HUES48 (cell line): ENCODE results near the gene PRSS21.

Experiments used
- H3K27ac ChIP-seq: one replicate; pipeline ENCODE4 v1.7.0; 2013; ENCODE audit warnings: low read depth, low read length, inconsistent platforms
- H3K27me3 ChIP-seq: 2 replicates; pipeline ENCODE4 v1.6.1; 2013; ENCODE audit warnings: mild to moderate bottlenecking, low read length; ENCODE audit not compliant: control insufficient read depth, insufficient read depth
- H3K36me3 ChIP-seq: 2 replicates; pipeline ENCODE4 v1.6.1; 2013; ENCODE audit warnings: low read length; ENCODE audit not compliant: control insufficient read depth, insufficient read depth
- H3K4me1 ChIP-seq: 2 replicates; pipeline ENCODE4 v1.6.1; 2013; ENCODE audit warnings: mild to moderate bottlenecking, low read length; ENCODE audit not compliant: control insufficient read depth, insufficient read depth
- H3K4me3 ChIP-seq: 2 replicates; pipeline ENCODE4 v1.5.1; 2013; ENCODE audit warnings: mild to moderate bottlenecking, low read depth, low read length
- H3K9ac ChIP-seq: 2 replicates; pipeline ENCODE4 v1.6.1; 2013; ENCODE audit warnings: mild to moderate bottlenecking, low read depth, low read length, moderate library complexity
- H3K9me3 ChIP-seq: 2 replicates; pipeline ENCODE4 v1.6.1; 2013; ENCODE audit warnings: low read length; ENCODE audit not compliant: control insufficient read depth, insufficient read depth

The PRSS21 gene

DNA sequence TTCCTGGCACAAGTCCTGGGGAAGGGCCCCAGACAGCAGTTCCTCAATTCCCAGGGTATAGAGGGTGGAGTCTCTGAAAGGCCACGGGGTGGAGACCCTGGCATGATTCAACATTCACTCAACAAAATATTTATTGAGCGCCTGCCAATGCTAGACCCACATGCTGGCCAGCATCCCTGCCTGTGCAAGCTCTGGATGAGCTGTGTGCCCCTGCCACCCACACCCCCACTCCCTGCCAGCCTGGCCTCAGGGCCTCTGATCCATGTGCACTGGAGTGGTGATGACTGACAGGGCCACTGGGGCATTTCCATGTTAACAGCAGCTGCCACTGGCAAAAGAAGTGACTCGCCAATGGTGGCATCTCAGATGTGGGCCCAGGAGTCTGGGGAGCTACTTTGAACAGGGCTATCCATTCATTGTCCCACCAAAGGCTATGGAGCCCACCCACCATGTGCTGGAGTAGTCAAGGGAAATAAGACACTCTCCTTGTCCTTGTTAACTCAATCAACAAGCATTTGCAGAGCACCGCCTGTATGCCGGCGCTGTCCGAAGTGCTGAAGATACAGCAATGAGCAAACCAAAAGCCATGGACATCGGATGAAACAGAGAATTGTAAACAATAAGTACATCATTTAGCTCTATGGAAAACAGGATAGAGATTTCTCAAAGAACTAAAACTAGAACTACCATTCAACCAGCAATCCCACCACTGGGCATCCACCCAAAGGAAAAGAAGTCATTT is 44.0 kb downstream of the PRSS21 start:
- H3K4me1 ChIP-seq = peaks cover 7% of the 10 kb centered on the region; the same call in 1 of the 2 replicates
- no peak overlapping the region for H3K27ac ChIP-seq
- no peak overlapping the region for H3K4me3 ChIP-seq
- H3K9ac ChIP-seq = no peak overlapping the region
- H3K9me3 ChIP-seq = 0 out of 2 replicates have a peak, but pooled peaks cover 5% of the 10 kb centered on the region
- no peaks in the 10 kb centered on the region for H3K36me3 ChIP-seq
- H3K27me3 ChIP-seq = peaks cover 47% of the 10 kb centered on the region

DNA sequence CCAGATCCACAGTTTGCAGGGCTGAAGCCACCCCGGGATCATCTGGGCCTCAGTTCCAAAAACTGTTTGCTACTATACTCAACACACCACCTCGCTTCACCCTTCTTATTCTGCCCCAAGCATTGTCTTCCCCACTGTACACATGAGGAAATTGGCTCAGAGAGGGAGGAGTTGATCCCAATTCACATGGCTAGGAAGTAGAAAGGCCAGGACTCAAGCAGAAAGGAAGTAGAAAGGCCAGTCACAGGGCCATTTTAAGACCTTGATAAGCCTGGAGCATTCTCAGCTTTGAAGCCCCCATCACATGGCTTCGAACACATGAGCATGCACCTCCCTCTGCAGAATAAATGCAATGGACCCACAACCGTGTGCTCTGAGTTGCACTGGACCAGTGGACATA is 48.6 kb downstream of the PRSS21 start:
- H3K4me1 ChIP-seq = no peaks in the 10 kb centered on the region
- no peak overlapping the region for H3K4me3 ChIP-seq
- peaks cover 46% of the 10 kb centered on the region for H3K27me3 ChIP-seq
- H3K36me3 ChIP-seq = no peaks in the 10 kb centered on the region
- H3K9ac ChIP-seq = no peak overlapping the region
- H3K9me3 ChIP-seq = 0 out of 2 replicates have a peak, but pooled peaks cover 5% of the 10 kb centered on the region
- no peak overlapping the region for H3K27ac ChIP-seq

DNA sequence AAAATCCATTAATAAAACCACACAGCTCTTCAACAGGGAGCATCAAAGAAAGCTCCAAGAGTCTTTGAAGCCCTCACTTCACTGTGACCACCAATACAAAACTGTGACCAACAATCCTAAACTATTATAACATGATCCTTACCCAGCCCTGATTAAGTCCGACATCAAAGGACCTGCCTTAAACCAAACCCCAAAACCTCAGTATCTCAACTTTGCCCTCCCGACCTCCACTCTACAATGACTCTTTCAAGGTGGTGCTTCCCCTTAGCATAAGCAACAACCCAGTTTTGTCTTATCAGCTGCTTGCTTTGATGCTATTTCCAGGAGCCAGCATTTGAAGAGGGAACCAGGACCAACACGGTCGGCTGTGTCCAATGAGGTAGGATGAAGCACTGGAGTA is 49.4 kb downstream of the PRSS21 start:
- no peak overlapping the region for H3K4me3 ChIP-seq
- H3K27me3 ChIP-seq = peaks cover 48% of the 10 kb centered on the region
- no peak overlapping the region for H3K9ac ChIP-seq
- no peaks in the 10 kb centered on the region for H3K36me3 ChIP-seq
- no peak overlapping the region for H3K27ac ChIP-seq
- H3K4me1 ChIP-seq = no peaks in the 10 kb centered on the region
- no peaks in the 10 kb centered on the region for H3K9me3 ChIP-seq

DNA sequence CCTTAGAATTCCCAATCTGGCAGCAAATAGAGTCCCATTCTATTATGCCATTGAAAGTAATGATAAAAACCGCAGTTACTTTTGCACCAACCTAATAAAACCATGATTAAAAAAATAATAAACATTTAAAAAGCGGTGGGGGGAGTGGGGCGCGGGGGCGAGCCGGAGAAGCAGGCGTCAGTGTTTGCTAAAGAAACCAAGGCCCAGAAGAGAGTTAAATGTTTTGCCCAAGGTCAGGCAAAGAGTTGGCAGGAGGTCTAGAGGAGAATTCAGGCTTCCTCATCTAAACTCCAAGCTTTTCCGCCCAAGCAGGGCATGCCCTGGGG is 50.6 kb downstream of the PRSS21 start:
- peak overlapping the region; percentile 86 for H3K27ac ChIP-seq
- H3K4me1 ChIP-seq = no peaks in the 10 kb centered on the region

DNA sequence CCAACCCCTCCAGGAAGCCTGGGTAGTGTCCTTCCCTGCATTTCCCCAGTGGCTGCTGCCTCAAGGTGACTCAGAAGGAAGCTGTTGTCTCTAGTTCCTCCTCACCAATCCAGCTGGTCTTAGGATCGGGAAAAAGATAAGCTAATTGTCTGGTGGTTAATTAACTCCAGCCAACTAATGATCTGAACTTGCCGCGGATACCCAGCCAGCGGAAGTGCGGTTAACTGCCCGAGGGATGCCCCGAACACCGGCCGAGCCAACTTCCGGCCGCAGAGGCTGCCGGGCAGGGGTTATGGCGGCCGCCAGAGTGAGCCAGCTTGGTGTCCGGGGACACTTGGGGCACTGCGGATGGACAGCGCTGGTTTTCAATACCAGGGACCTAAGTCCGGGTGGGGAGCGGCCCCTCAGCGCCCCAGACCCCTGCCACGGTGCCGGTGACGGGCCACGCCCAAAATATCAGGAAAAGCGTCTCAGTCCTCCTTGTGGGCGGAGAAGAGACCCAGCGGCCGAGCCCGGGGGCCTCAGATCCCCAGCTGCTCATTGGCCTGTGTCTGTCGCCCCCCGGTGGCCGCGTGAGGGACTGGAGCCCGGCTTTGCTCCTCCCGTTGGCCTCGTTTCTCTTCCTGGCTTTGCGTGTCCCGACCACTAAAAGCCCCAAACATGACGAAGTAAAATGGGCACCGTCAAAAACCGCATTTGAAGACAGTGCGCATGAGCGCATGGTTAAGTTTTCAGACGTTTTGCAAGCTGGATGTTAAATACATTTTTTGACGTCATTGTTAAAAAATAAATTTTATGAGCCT is 51.2 kb downstream of the PRSS21 start:
- no peaks in the 10 kb centered on the region for H3K9me3 ChIP-seq
- peak overlapping the region; percentile 74 for H3K9ac ChIP-seq
- peak overlapping the region; percentile 86 for H3K27ac ChIP-seq
- no peaks in the 10 kb centered on the region for H3K4me1 ChIP-seq
- no peaks in the 10 kb centered on the region for H3K36me3 ChIP-seq
- H3K27me3 ChIP-seq = peaks cover 48% of the 10 kb centered on the region
- peak overlapping the region; percentile 74 for H3K4me3 ChIP-seq

More for the DNA sequence above, 50.6 kb downstream of the PRSS21 start:
- Histone ChIP-seq H3K4me3 (peak overlapping the region; percentile 74), H3K27me3 (peaks cover 48% of the 10 kb centered on the region), H3K9me3 (no peaks in the 10 kb centered on the region), H3K36me3 (no peaks in the 10 kb centered on the region), H3K9ac (no peak overlapping the region)
